Measurements from ENCODE around the gene ADD3.

The ADD3 gene

GRCh38 chr10:110160522-110160921 is 152.7 kb downstream of the ADD3 start:
- peaks cover 3% of the 10 kb centered on the region for H3K9me3 ChIP-seq (ENCODE audit: low read length)
- peaks cover 8% of the 10 kb centered on the region; the same call in 1 of the 2 replicates for H3K27me3 ChIP-seq (ENCODE audit: insufficient read depth, low read length)
- no peaks in the 10 kb centered on the region for H4K20me1 ChIP-seq (ENCODE audit: insufficient read depth, low read length)
- no peaks in the 10 kb centered on the region for H3K79me2 ChIP-seq (ENCODE audit: insufficient read depth, low read length)
- H3K4me1 ChIP-seq (ENCODE audit: insufficient read depth, low read length, severe bottlenecking): peaks cover 10% of the 10 kb centered on the region
- no peak overlapping the region for H3K4me3 ChIP-seq (ENCODE audit: low read depth, low read length, poor library complexity, severe bottlenecking)
- H3F3A ChIP-seq (ENCODE audit: insufficient read depth, low read length): no peaks in the 10 kb centered on the region
- H3K4me2 ChIP-seq (ENCODE audit: low read length): no peak overlapping the region
- TF ChIP-seq EZH2 (IDR thresholded peaks at IDR 0.05; ENCODE audit: borderline replicate concordance, low read length) (no peak), CTCF (IDR thresholded peaks at IDR 0.05; ENCODE audit: low read length) (no peak)
- no peak overlapping the region for H2AFZ ChIP-seq (ENCODE audit: low read length)
- H3K27ac ChIP-seq (ENCODE audit: low read depth, low read length, poor library complexity, severe bottlenecking): no peak overlapping the region
- H3K9me2 ChIP-seq (ENCODE audit: low read depth, low read length): no peaks in the 10 kb centered on the region
- no peaks in the 10 kb centered on the region; the same call in 1 of the 2 replicates for H3K36me3 ChIP-seq (ENCODE audit: insufficient read depth, low read length)
- H3K9ac ChIP-seq (ENCODE audit: low read length): no peak overlapping the region

- Histone ChIP-seq H3K79me2 (ENCODE audit: insufficient read depth, low read length) (no peaks in the 10 kb centered on the region), H3K36me3 (ENCODE audit: insufficient read depth, low read length) (no peaks in the 10 kb centered on the region; the same call in 1 of the 2 replicates), H2AFZ (ENCODE audit: low read length) (no peak overlapping the region), H3K9ac (ENCODE audit: low read length) (no peak overlapping the region), H3K4me2 (ENCODE audit: low read length) (no peak overlapping the region), H3K27ac (ENCODE audit: low read depth, low read length, poor library complexity, severe bottlenecking) (no peak overlapping the region), H3K4me3 (ENCODE audit: low read depth, low read length, poor library complexity, severe bottlenecking) (no peak overlapping the region), H3K9me3 (ENCODE audit: low read length) (peaks cover 3% of the 10 kb centered on the region), H3K9me2 (ENCODE audit: low read depth, low read length) (no peaks in the 10 kb centered on the region), H3K4me1 (ENCODE audit: insufficient read depth, low read length, severe bottlenecking) (no peaks in the 10 kb centered on the region), H4K20me1 (ENCODE audit: insufficient read depth, low read length) (no peaks in the 10 kb centered on the region), H3K27me3 (ENCODE audit: insufficient read depth, low read length) (peaks cover 8% of the 10 kb centered on the region; the same call in 1 of the 2 replicates), H3F3A (ENCODE audit: insufficient read depth, low read length) (no peaks in the 10 kb centered on the region)
- TF ChIP-seq CTCF (IDR thresholded peaks at IDR 0.05; ENCODE audit: low read length) (no peak), EZH2 (IDR thresholded peaks at IDR 0.05; ENCODE audit: borderline replicate concordance, low read length) (no peak)
These were observed 155.0 kb downstream of the ADD3 start for GRCh38 chr10:110162741-110163145.

GRCh38 chr10:110163192-110163773 is 155.5 kb downstream of the ADD3 start:
- Histone ChIP-seq H3K36me3 (ENCODE audit: insufficient read depth, low read length) (no peaks in the 10 kb centered on the region; the same call in 1 of the 2 replicates), H3K9me2 (ENCODE audit: low read depth, low read length) (no peaks in the 10 kb centered on the region), H3K79me2 (ENCODE audit: insufficient read depth, low read length) (no peaks in the 10 kb centered on the region), H3K27me3 (ENCODE audit: insufficient read depth, low read length) (peaks cover 13% of the 10 kb centered on the region; the same call in 1 of the 2 replicates), H3K9ac (ENCODE audit: low read length) (no peak overlapping the region), H4K20me1 (ENCODE audit: insufficient read depth, low read length) (no peaks in the 10 kb centered on the region), H3K4me2 (ENCODE audit: low read length) (no peak overlapping the region), H2AFZ (ENCODE audit: low read length) (no peak overlapping the region), H3K27ac (ENCODE audit: low read depth, low read length, poor library complexity, severe bottlenecking) (no peak overlapping the region), H3K4me1 (ENCODE audit: insufficient read depth, low read length, severe bottlenecking) (no peaks in the 10 kb centered on the region), H3K4me3 (ENCODE audit: low read depth, low read length, poor library complexity, severe bottlenecking) (no peak overlapping the region), H3F3A (ENCODE audit: insufficient read depth, low read length) (no peaks in the 10 kb centered on the region), H3K9me3 (ENCODE audit: low read length) (peaks cover 3% of the 10 kb centered on the region)
- no peak for TF ChIP-seq CTCF (IDR thresholded peaks at IDR 0.05; ENCODE audit: low read length)
- TF ChIP-seq EZH2 (IDR thresholded peaks at IDR 0.05; ENCODE audit: borderline replicate concordance, low read length): no peak
